Measurements from ENCODE around the gene CASKIN1.
"Not testable (repeated sequence)": the region's sequence is repeated elsewhere in the genome, so short reads cannot be mapped to it uniquely, and the experiment has no call there.

The CASKIN1 gene

GRCh38 chr16:2196162-2196980 lies at the start of gene CASKIN1:
Gene CASKIN1 (minus strand): TSS chr16:2196605. CDS start chr16:2196432, 173 bp downstream.
- no peak for DNase-seq (ENCODE audit: low read depth, low spot score)
- ChIA-PET CTCF (interaction anchor here (1.4 kb wide), 1 partner anchor 10 kb away, joined by 3 read pairs; no protein-coding TSS in a partner anchor), POLR2A (interaction anchor here (1.3 kb wide), 1 partner anchor 42 kb away, joined by 5 read pairs; no protein-coding TSS in a partner anchor)
- TF ChIP-seq, protein P1, sequence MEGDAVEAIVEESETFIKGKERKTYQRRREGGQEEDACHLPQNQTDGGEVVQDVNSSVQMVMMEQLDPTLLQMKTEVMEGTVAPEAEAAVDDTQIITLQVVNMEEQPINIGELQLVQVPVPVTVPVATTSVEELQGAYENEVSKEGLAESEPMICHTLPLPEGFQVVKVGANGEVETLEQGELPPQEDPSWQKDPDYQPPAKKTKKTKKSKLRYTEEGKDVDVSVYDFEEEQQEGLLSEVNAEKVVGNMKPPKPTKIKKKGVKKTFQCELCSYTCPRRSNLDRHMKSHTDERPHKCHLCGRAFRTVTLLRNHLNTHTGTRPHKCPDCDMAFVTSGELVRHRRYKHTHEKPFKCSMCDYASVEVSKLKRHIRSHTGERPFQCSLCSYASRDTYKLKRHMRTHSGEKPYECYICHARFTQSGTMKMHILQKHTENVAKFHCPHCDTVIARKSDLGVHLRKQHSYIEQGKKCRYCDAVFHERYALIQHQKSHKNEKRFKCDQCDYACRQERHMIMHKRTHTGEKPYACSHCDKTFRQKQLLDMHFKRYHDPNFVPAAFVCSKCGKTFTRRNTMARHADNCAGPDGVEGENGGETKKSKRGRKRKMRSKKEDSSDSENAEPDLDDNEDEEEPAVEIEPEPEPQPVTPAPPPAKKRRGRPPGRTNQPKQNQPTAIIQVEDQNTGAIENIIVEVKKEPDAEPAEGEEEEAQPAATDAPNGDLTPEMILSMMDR (IDR thresholded peaks at IDR 0.05; ENCODE audit: insufficient read depth, low read length, missing control alignments) = no peak
- peak within 1 kb of the TSS; percentile 42 for H3K4me3 ChIP-seq (ENCODE audit: low read depth, low read length)

DNA sequence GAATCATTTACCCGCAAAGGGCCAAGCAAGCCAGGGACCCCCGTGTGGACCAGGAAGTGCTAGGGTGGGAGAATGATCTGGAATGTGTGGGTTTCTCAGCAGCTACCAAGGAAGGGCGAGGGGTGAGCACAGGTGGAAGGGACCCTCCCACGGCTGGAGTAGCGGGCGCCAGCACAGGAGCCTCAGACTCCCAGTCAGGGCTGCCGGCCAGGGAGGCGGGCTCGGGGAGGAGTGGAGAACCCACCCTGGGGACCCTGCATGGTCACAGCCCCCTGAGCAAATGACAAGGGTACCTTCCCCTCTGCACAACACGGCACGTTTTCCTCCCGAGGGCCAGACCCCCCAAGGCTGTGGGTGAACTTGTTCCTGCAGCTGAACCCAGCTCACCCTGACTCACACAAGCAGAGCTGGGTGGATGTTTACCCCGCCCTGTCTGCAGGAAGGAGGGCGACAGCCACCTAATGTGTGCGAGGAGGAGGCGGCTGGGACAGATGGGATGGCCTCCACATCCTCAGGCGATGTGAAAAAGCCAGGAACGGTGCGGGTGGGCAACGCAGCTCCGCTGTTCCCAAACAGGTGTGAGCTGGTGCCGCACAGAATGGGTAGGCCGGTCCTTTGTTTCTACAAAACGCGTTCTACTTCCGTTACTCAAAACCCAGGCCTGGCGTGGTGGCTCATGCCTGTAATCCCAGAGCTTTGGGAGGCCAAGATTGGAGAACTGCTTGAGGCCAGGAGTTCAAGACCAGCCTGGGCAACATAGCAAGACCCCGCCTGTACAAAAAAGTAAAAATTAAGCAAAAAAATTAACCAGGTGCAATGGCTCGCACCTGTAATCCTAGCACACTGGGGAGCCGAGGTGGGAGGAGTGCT lies 48.8 kb upstream of the CASKIN1 start:
- no peak overlapping the region for H3K4me3 ChIP-seq (ENCODE audit: low read depth, low read length)
- CTCF ChIA-PET = no interaction called here
- no peak for DNase-seq (ENCODE audit: low read depth, low spot score)
- POLR2A ChIA-PET = no interaction called here
- TF ChIP-seq, protein P1 (IDR thresholded peaks at IDR 0.05; ENCODE audit: insufficient read depth, low read length, missing control alignments) = no peak

DNA sequence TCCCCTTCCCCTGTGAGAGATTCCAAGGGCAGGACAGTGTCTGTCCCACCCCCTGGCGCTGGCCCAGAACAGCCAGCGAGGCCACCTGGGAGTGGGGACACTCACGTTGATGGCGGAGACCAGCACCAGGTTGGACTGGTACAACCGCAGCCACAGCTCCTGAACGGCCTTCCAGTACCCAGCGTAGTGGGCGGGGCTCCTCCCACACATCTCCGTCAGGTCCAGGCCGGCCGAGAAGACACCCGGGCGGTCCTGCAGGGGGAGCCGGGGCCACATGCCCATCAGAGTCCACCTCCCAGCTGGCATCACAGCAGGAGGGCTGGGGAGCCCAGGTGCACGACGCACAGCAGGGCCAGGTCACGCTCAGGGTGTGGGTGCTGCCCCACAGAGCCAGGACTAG lies 47.9 kb upstream of the CASKIN1 start:
- ChIA-PET CTCF (no interaction called here), POLR2A (no interaction called here)
- TF ChIP-seq, protein P1 (IDR thresholded peaks at IDR 0.05; ENCODE audit: insufficient read depth, low read length, missing control alignments) = no peak
- H3K4me3 ChIP-seq (ENCODE audit: low read depth, low read length) = no peak overlapping the region
- no peak for DNase-seq (ENCODE audit: low read depth, low spot score)

GRCh38 chr16:2243781-2244180 lies 47.4 kb upstream of the CASKIN1 start:
- H3K4me3 ChIP-seq (ENCODE audit: low read depth, low read length) = no peak overlapping the region
- DNase-seq (ENCODE audit: low read depth, low spot score) = no peak
- POLR2A ChIA-PET = no interaction called here
- TF ChIP-seq, protein P1 (IDR thresholded peaks at IDR 0.05; ENCODE audit: insufficient read depth, low read length, missing control alignments) = no peak
- CTCF ChIA-PET = no interaction called here

GRCh38 chr16:2243031-2243528 lies 46.7 kb upstream of the CASKIN1 start:
- ChIA-PET CTCF (no interaction called here), POLR2A (no interaction called here)
- H3K4me3 ChIP-seq (ENCODE audit: low read depth, low read length) = no peak overlapping the region
- no peak for DNase-seq (ENCODE audit: low read depth, low spot score)
- TF ChIP-seq, protein P1 (IDR thresholded peaks at IDR 0.05; ENCODE audit: insufficient read depth, low read length, missing control alignments) = no peak

DNA sequence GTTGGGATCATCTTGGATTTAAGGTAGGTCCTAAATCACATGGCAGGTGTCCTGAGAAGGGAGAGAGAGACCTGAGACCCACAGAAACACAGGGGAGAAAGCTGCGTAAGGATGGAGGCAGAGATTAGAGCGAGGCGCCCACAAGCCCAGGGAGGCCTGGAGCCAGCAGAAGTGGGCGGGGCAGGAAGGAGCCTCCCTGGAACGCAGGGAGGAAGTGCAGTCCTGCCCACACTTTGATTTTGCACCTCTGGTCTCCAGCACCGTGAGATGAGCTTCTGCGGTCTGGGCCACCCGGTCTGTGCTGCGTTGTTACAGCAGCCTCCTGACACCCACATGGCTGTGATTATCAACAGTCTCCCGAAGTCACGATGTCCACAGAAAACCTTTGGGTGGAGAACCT lies 46.2 kb upstream of the CASKIN1 start:
- CTCF ChIA-PET = interaction anchor here (1.1 to 2.0 kb wide), 2 partner anchors 8 to 9 kb away, joined by 4 to 8 read pairs; partner anchors contain the start of gene ECI1
- H3K4me3 ChIP-seq (ENCODE audit: low read depth, low read length) = no peak overlapping the region
- no peak for DNase-seq (ENCODE audit: low read depth, low spot score)
- TF ChIP-seq, protein P1 (IDR thresholded peaks at IDR 0.05; ENCODE audit: insufficient read depth, low read length, missing control alignments) = no peak
- POLR2A ChIA-PET = no interaction called here

DNA sequence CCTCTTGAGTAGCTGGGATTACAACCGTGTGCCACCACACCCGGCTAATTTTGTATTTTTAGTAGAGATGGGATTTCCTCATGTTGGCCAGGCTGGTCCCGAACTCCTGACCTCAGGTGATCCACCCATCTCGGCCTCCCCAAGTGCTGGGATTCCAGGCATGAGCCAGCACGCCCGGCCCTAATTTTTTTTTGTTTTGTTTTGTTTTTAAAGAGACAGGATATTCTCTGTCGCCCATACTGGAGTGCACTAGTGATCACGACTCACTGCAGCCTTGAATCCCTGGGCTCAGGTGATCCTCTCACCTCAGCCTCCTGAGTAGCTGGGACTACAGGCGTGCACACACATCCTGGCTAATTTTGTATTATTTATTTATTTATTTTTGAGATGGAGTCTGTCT lies 43.9 kb upstream of the CASKIN1 start:
- CTCF ChIA-PET = interaction anchor here (0.6 kb wide), 1 partner anchor 297 kb away, joined by 3 read pairs; no protein-coding TSS in a partner anchor
- POLR2A ChIA-PET; DNase-seq (ENCODE audit: low read depth, low spot score); H3K4me3 ChIP-seq (ENCODE audit: low read depth, low read length): not testable (repeated sequence)
